ENCODE results near the gene MRPL52. TPM values are rescaled to one million over a fixed set of nuclear protein-coding genes. Genes with fewer than 3 reads are reported as not detected.

MRPL52 gene
- total RNA-seq, 1 experiment from 2014 or later, result 89.5 TPM

GRCh38 chr14:22872033-22872832 lies 42.5 kb downstream of the MRPL52 start:
- ChIA-PET POLR2A (interaction anchor here (0.6 kb wide), 1 partner anchor 294 kb away, joined by 8 read pairs; no protein-coding TSS in a partner anchor), CTCF (interaction anchor here (0.6 to 1.0 kb wide), 4 partner anchors 14 to 592 kb away, joined by 3 to 7 read pairs (median 4); no protein-coding TSS in a partner anchor)
- TF ChIP-seq REST (IDR thresholded peaks at IDR 0.05; ENCODE audit: insufficient read depth in 1 of 2, low read depth in 2 of 2, low read length in 1 of 2), result no peak
- no peak for TF ChIP-seq TCF7L2 (IDR thresholded peaks at IDR 0.05; ENCODE audit: low read depth, low read length)
- TF ChIP-seq SIN3A (IDR thresholded peaks at IDR 0.05; ENCODE audit: borderline replicate concordance, insufficient read depth, low read depth, low read length), result 0 out of 2 replicates have a peak, but pooled peaks have one; percentile 12
- TF ChIP-seq CTCF (IDR thresholded peaks at IDR 0.05), result peak; percentile 93
- no peak; the same call in 1 of the 2 replicates for TF ChIP-seq POLR2AphosphoS5 (IDR thresholded peaks at IDR 0.05; ENCODE audit: low read depth, low read length)
- ATAC-seq (peak; percentile 75), DNase-seq (ENCODE audit: low read depth, low spot score) (no peak)
- no TSS peak for BruUV-seq (replicated peaks)
- Histone ChIP-seq H3K9me3 (ENCODE audit: control insufficient read depth, insufficient read depth, low read depth, low read length) (no peaks in the 10 kb centered on the region), H3K27me3 (ENCODE audit: control insufficient read depth, insufficient read depth, low read length) (no peaks in the 10 kb centered on the region), H3K4me1 (ENCODE audit: control insufficient read depth, insufficient read depth, low read length) (peaks cover 8% of the 10 kb centered on the region; the same call in 1 of the 2 replicates), H3K36me3 (ENCODE audit: control insufficient read depth, insufficient read depth, low read length) (no peaks in the 10 kb centered on the region; the same call in 1 of the 2 replicates), H3K27ac (ENCODE audit: low read length) (peak overlapping the region; percentile 80), H3K4me3 (ENCODE audit: low read depth in 2 of 2, low read length in 2 of 2) (peak overlapping the region; percentile 67 to 84)
- intact Hi-C loops (cut with micrococcal nuclease; ENCODE audit: unreplicated experiment) (no loop called here), in situ Hi-C loops (cut with HindIII; ENCODE audit: low pct_unique_long_range_greater_than_20kb, low sequenced_read_pairs) (no loop called here)

- TF ChIP-seq SIN3A (IDR thresholded peaks at IDR 0.05; ENCODE audit: borderline replicate concordance, insufficient read depth, low read depth, low read length), result no peak
- no peak; the same call in 1 of the 2 replicates for TF ChIP-seq CTCF (IDR thresholded peaks at IDR 0.05)
- TF ChIP-seq TCF7L2 (IDR thresholded peaks at IDR 0.05; ENCODE audit: low read depth, low read length), result no peak
- TF ChIP-seq REST (IDR thresholded peaks at IDR 0.05; ENCODE audit: insufficient read depth in 1 of 2, low read depth in 2 of 2, low read length in 1 of 2), result no peak
- TF ChIP-seq POLR2AphosphoS5 (IDR thresholded peaks at IDR 0.05; ENCODE audit: low read depth, low read length), result no peak
- no peaks in the 10 kb centered on the region; the same call in 1 of the 2 replicates for H3K36me3 ChIP-seq (ENCODE audit: control insufficient read depth, insufficient read depth, low read length)
- ATAC-seq (no peak), DNase-seq (ENCODE audit: low read depth, low spot score) (no peak)
- H3K4me1 ChIP-seq (ENCODE audit: control insufficient read depth, insufficient read depth, low read length), result peaks cover 8% of the 10 kb centered on the region; the same call in 1 of the 2 replicates
- H3K9me3 ChIP-seq (ENCODE audit: control insufficient read depth, insufficient read depth, low read depth, low read length), result no peaks in the 10 kb centered on the region
- H3K4me3 ChIP-seq (ENCODE audit: low read depth in 2 of 2, low read length in 2 of 2), result peak overlapping the region; percentile 67 to 84
- intact Hi-C loops (cut with micrococcal nuclease; ENCODE audit: unreplicated experiment) (no loop called here), in situ Hi-C loops (cut with HindIII; ENCODE audit: low pct_unique_long_range_greater_than_20kb, low sequenced_read_pairs) (no loop called here)
- CTCF ChIA-PET, result interaction anchor here (0.6 to 1.0 kb wide), 6 partner anchors 14 to 593 kb away, joined by 3 to 14 read pairs (median 6); no protein-coding TSS in a partner anchor
- TSS peak; percentile 50 for BruUV-seq (replicated peaks)
- H3K27ac ChIP-seq (ENCODE audit: low read length), result peak overlapping the region; percentile 80
- POLR2A ChIA-PET, result interaction anchor here (0.6 kb wide), 1 partner anchor 295 kb away, joined by 8 read pairs; no protein-coding TSS in a partner anchor
- H3K27me3 ChIP-seq (ENCODE audit: control insufficient read depth, insufficient read depth, low read length), result no peaks in the 10 kb centered on the region
These were observed 43.3 kb downstream of the MRPL52 start for GRCh38 chr14:22872833-22873520.
